GM12878 (cell line): ENCODE measurements around the gene ZNF75A. TPM values are rescaled to one million over a fixed set of nuclear protein-coding genes. Genes with fewer than 3 reads are reported as not detected.

ENCODE experiments used
- ATAC-seq: fragments of 200-7000 bp; cut with Tn5 transposase; 3 replicates; pipeline ENCODE4 v1.9.1; 2020; ENCODE audit warnings: mild to moderate bottlenecking, moderate library complexity
- BruUV-seq: library from RNA; stranded (reverse); fragments of 400-500 nt; replicated peaks from 2 replicates; lab custom pipeline; 2021; lab: Mats Ljungman, UMichigan
- CTCF ChIA-PET: fragments of 300-600 bp; sonication (Branson Sonifier 250); formaldehyde crosslinking; extraction: SDS; loops from one replicate; lab custom pipeline; 2021; ENCODE audit warnings: inconsistent platforms; lab: Yijun Ruan, JAX
- POLR2A ChIA-PET: fragments of 350-600 bp; formaldehyde crosslinking; extraction: SDS; loops from one replicate; lab custom pipeline; 2021; ENCODE audit warnings: inconsistent platforms; lab: Charles Lee
- RAD21 ChIA-PET: fragments of 300-600 bp; sonication (Branson Sonifier 250); formaldehyde crosslinking; loops from one replicate; lab custom pipeline; 2023; ENCODE audit warnings: antibody characterized with exemption; ENCODE audit not compliant: unreplicated experiment; lab: Charles Lee
- SMC1A ChIA-PET: fragments of 300-600 bp; sonication (Branson Sonifier 250); formaldehyde crosslinking; loops from one replicate; lab custom pipeline; 2023; ENCODE audit not compliant: unreplicated experiment, uncharacterized antibody; lab: Charles Lee
- DNase-seq: peaks from one replicate; pipeline ENCODE4 v3.0.0-alpha.2; 2011; ENCODE audit warnings: low read depth, low spot score
- FAIRE-seq: peaks from 3 replicates; lab custom pipeline; 2011; peaks lifted over from hg19 to GRCh38; lab: Jason Lieb, UNC
- H2AFZ ChIP-seq: 2 replicates; pipeline ENCODE4 v1.6.0; 2011; ENCODE audit warnings: low read depth, low read length, control low read depth; ENCODE audit not compliant: control insufficient read depth
- H3K27ac ChIP-seq: 2 replicates; pipeline ENCODE4 v1.5.1; 2011; ENCODE audit warnings: control low read depth; ENCODE audit not compliant: control insufficient read depth, insufficient read depth
- H3K27me3 ChIP-seq, 2 experiments: replicated peaks in 1 of 2; 2 replicates each; pipeline versions ENCODE4 v1.6.0 to v1.6.1; 2011; ENCODE audit warnings: low read length in 1 of 2; ENCODE audit not compliant: control insufficient read depth in 2 of 2, insufficient read depth in 2 of 2
- H3K36me3 ChIP-seq, 2 experiments: 2 replicates each; pipeline ENCODE4 v1.5.1; 2011; ENCODE audit warnings: low read length in 1 of 2; ENCODE audit not compliant: control insufficient read depth in 2 of 2, insufficient read depth in 2 of 2
- H3K4me1 ChIP-seq: 2 replicates; pipeline ENCODE4 v1.6.1; 2011; ENCODE audit warnings: mild to moderate bottlenecking, low read length, moderate library complexity, mixed read lengths; ENCODE audit not compliant: control insufficient read depth, insufficient read depth
- H3K4me2 ChIP-seq: 2 replicates; pipeline ENCODE4 v1.6.0; 2011; ENCODE audit warnings: control low read depth; ENCODE audit not compliant: control insufficient read depth, insufficient read depth
- H3K4me3 ChIP-seq: fragments of 200-600 bp; sonication (generic); 2 replicates; pipeline ENCODE4 v1.5.1; 2016
- H3K79me2 ChIP-seq: 2 replicates; pipeline ENCODE4 v1.6.0; 2011; ENCODE audit warnings: low read length; ENCODE audit not compliant: control insufficient read depth, insufficient read depth
- H3K9ac ChIP-seq: 2 replicates; pipeline ENCODE4 v1.8.0; 2011; ENCODE audit warnings: low read length, control low read depth, mixed read lengths; ENCODE audit not compliant: control insufficient read depth, insufficient read depth
- H3K9me3 ChIP-seq: replicated peaks from 3 replicates; pipeline ENCODE4 v1.5.1; 2011; ENCODE audit warnings: mild to moderate bottlenecking, low read length; ENCODE audit not compliant: control insufficient read depth, insufficient read depth
- H4K20me1 ChIP-seq: 2 replicates; pipeline ENCODE4 v1.6.0; 2011; ENCODE audit not compliant: control insufficient read depth, insufficient read depth
- CEBPZ ChIP-seq: fragments of 150-350 bp; IDR thresholded peaks from 2 replicates; pipeline ENCODE4 v1.6.1; 2016; ENCODE audit warnings: low read depth, low read length
- E2F4 ChIP-seq: IDR thresholded peaks from 2 replicates; pipeline ENCODE4 v1.6.1; 2012; ENCODE audit warnings: low read depth, low read length, improper control_type of control experiment
- EZH2 ChIP-seq: IDR thresholded peaks from 2 replicates; pipeline ENCODE4 v1.6.1; 2012; ENCODE audit warnings: low read depth, mild to moderate bottlenecking, control low read depth, inconsistent platforms, low read length, borderline replicate concordance; ENCODE audit not compliant: control insufficient read depth
- GABPA ChIP-seq: IDR thresholded peaks from 2 replicates; pipeline ENCODE4 v1.6.1; 2014; ENCODE audit warnings: antibody characterized with exemption, low read depth, mild to moderate bottlenecking, inconsistent platforms
- HDGF ChIP-seq: fragments of 450-650 bp; IDR thresholded peaks from 2 replicates; pipeline ENCODE4 v1.6.1; 2016; ENCODE audit warnings: antibody characterized with exemption
- IKZF1 ChIP-seq: fragments of 450-650 bp; conservative IDR thresholded peaks from 2 replicates; pipeline ENCODE4 v1.6.1; 2017; ENCODE audit warnings: antibody characterized with exemption, mild to moderate bottlenecking
- MEF2A ChIP-seq: IDR thresholded peaks from 2 replicates; pipeline ENCODE4 v1.6.1; 2011; ENCODE audit warnings: low read depth, mild to moderate bottlenecking, low read length, moderate library complexity; ENCODE audit not compliant: insufficient read depth
- POLR2AphosphoS5 ChIP-seq: IDR thresholded peaks from 2 replicates; pipeline ENCODE4 v1.6.1; 2011; ENCODE audit warnings: mild to moderate bottlenecking, low read length, inconsistent platforms
- RAD51 ChIP-seq: fragments of 450-650 bp; IDR thresholded peaks from 2 replicates; pipeline ENCODE4 v1.6.1; 2016; ENCODE audit warnings: moderate library complexity, mild to moderate bottlenecking, inconsistent platforms
- RB1 ChIP-seq: fragments of 450-650 bp; formaldehyde crosslinking; IDR thresholded peaks from 2 replicates; pipeline ENCODE4 v1.6.1; 2017; ENCODE audit warnings: mild to moderate bottlenecking, borderline replicate concordance
- SIX5 ChIP-seq: IDR thresholded peaks from 2 replicates; pipeline ENCODE4 v1.6.1; 2011; ENCODE audit warnings: mild to moderate bottlenecking, low read depth, low read length, moderate library complexity; ENCODE audit not compliant: severe bottlenecking
- SREBF1 ChIP-seq: IDR thresholded peaks from 2 replicates; pipeline ENCODE4 v1.6.1; 2012; ENCODE audit warnings: mild to moderate bottlenecking, low read length
- SREBF2 ChIP-seq: IDR thresholded peaks from 2 replicates; pipeline ENCODE4 v1.6.1; 2012; ENCODE audit warnings: mild to moderate bottlenecking, low read length
- TAF1 ChIP-seq: IDR thresholded peaks from 2 replicates; pipeline ENCODE4 v1.6.1; 2011; ENCODE audit warnings: mild to moderate bottlenecking, low read depth, low read length, borderline replicate concordance
- USF1 ChIP-seq: IDR thresholded peaks from 2 replicates; pipeline ENCODE4 v1.6.1; 2011; ENCODE audit warnings: borderline replicate concordance, low read depth, mild to moderate bottlenecking, moderate library complexity, mixed read lengths, low read length; ENCODE audit not compliant: insufficient read depth; ENCODE audit errors: extremely low read length
- ZNF217 ChIP-seq: fragments of 450-650 bp; IDR thresholded peaks from 2 replicates; pipeline ENCODE4 v1.6.1; 2017; ENCODE audit warnings: antibody characterized with exemption, mild to moderate bottlenecking
- ZNF274 ChIP-seq: IDR thresholded peaks from one replicate; pipeline ENCODE4 v1.8.0; 2011; ENCODE audit not compliant: insufficient read length, insufficient read depth
- WGBS: methylation state at CpG from one replicate; pipeline ENCODE4 v1.1.6; 2016; ENCODE audit warnings: low lambda C conversion rate; ENCODE audit not compliant: insufficient replicate concordance, insufficient coverage; ENCODE audit errors: missing lambda C conversion rate; 5-methylcytosine and 5-hydroxymethylcytosine counted together
- in situ Hi-C: fragments of 300-500 bp; cut with MboI; formaldehyde crosslinking; loops from 9 replicates; pipeline ENCODE4 v1.14.3; 2018; ENCODE audit warnings: mixed read lengths
- intact Hi-C: fragments of 100-400 bp; cut with micrococcal nuclease; formaldehyde crosslinking; loops from one replicate; pipeline ENCODE4 v1.14.2; 2022; ENCODE audit not compliant: unreplicated experiment
- polyA plus RNA-seq, 11 experiments: library from polyadenylated mRNA; depleted of rRNA in 4 of 11; unstranded in 6 of 11; stranded (reverse) in 5 of 11; fragments of >200 nt; fragmentation: Nextera tagmentation in 4 of 11; fragmentation: Illumina TruSeq in 1 of 11; extraction: Ambion mirVana in 4 of 11; extraction: Trizol in 1 of 11; gene quantifications; 1 replicate in 1 of 11; 2 replicates in 10 of 11; pipeline versions ENCODE4 v1.2.1 to v1.2.3, GENCODE V29; 2011 to 2016; ENCODE audit warnings: inconsistent platforms in 2 of 11, missing spikeins in 2 of 11, low read depth in 1 of 11
- total RNA-seq, 4 experiments: library from RNA; depleted of rRNA in 3 of 4; stranded (reverse); fragments of >200 nt in 3 of 4; fragmentation: Illumina TruSeq in 1 of 4; extraction: Trizol in 1 of 4; gene quantifications; 2 replicates each; pipeline versions ENCODE4 v1.2.1 to v1.2.3, GENCODE V29; 2013 to 2021

Gene ZNF75A
- total and polyA plus RNA-seq, 10 of the 15 experiments (the other 5 are each of a cell fraction or from before 2014, with no cell fraction given) = 7.4 to 21.2 (median 16.1) TPM

GRCh38 chr16:3264137-3265036 lies 40.9 kb upstream of the ZNF75A start:
- ChIA-PET CTCF (interaction anchor here (1.4 to 1.7 kb wide), 2 partner anchors 18 to 20 kb away, joined by 3 read pairs; no protein-coding TSS in a partner anchor), POLR2A (interaction anchor here (1.0 to 2.2 kb wide), 2 partner anchors 19 to 136 kb away, joined by 4 to 10 read pairs; partner anchors contain the start of genes ZNF174, ZNF263 and ZSCAN32), SMC1A (interaction anchor here (1.0 to 1.3 kb wide), 3 partner anchors 18 to 180 kb away, joined by 3 read pairs; partner anchors contain the start of genes ZNF174 and ZSCAN32), RAD21 (interaction anchor here (1.0 kb wide), 1 partner anchor 17 kb away, joined by 4 read pairs; no protein-coding TSS in a partner anchor)
- Histone ChIP-seq H2AFZ (peak overlapping the region; percentile 87), H3K27ac (peak overlapping the region; percentile 93), H3K4me1 (peaks cover 8% of the 10 kb centered on the region; the same call in 1 of the 2 replicates), H3K9ac (peak overlapping the region; percentile 88), H3K79me2 (no peaks in the 10 kb centered on the region), H3K9me3 (peaks cover 3% of the 10 kb centered on the region; the same call in 2 of the 3 replicates), H4K20me1 (no peaks in the 10 kb centered on the region), H3K4me3 (peak overlapping the region; percentile 82), H3K27me3 (no peaks in the 10 kb centered on the region), H3K4me2 (peak overlapping the region; percentile 90), H3K36me3 (no peaks in the 10 kb centered on the region)
- BruUV-seq = no TSS peak
- in situ Hi-C loops = no loop called here
- DNase-seq (peak; percentile 84), FAIRE-seq (peak; percentile 49), ATAC-seq (peak; percentile 96)
- under 1% methylated on average over 77 of the region's 77 CpGs for WGBS
- intact Hi-C loops = loop anchor here (1.0 to 10.0 kb wide), 5 partner anchors 19 to 238 kb away; partner anchors contain the start of genes CLUAP1, TIGD7, ZNF263 and ZNF75A
- no peak for TF ChIP-seq EZH2
- peak; percentile 79 for TF ChIP-seq HDGF
- TF ChIP-seq IKZF1 = peak; percentile 93
- no peak for TF ChIP-seq CEBPZ
- no peak for TF ChIP-seq ZNF274
- TF ChIP-seq POLR2AphosphoS5 = peak; percentile 70
- TF ChIP-seq SREBF2 = no peak
- TF ChIP-seq RAD51 = peak; percentile 61; the same call in 1 of the 2 replicates
- TF ChIP-seq ZNF217 = 0 out of 2 replicates have a peak, but pooled peaks have one; percentile 27
- 0 out of 2 replicates have a peak, but pooled peaks have one; percentile 31 for TF ChIP-seq E2F4
- TF ChIP-seq SIX5 = no peak
- TF ChIP-seq GABPA = peak; percentile 54; the same call in 1 of the 2 replicates
- no peak for TF ChIP-seq SREBF1
- TF ChIP-seq MEF2A = 0 out of 2 replicates have a peak, but pooled peaks have one; percentile 22
- TF ChIP-seq RB1 = 0 out of 2 replicates have a peak, but pooled peaks have one; percentile 34
- peak; percentile 10; the same call in 1 of the 2 replicates for TF ChIP-seq TAF1
- TF ChIP-seq USF1 = peak; percentile 38
